SK-N-SH (cell line): ENCODE measurements around the gene RASGRP4.

Experiments used
- CTCF ChIP-seq: fragments of 200-600 bp; sonication (generic); IDR thresholded peaks from 2 replicates; pipeline ENCODE4 v1.6.1; 2017; ENCODE audit warnings: antibody characterized with exemption, mild to moderate bottlenecking, moderate library complexity
- ELF1 ChIP-seq: IDR thresholded peaks from 2 replicates; pipeline ENCODE4 v1.4.0; 2012
- EP300 ChIP-seq, 2 experiments: IDR thresholded peaks; 2 replicates each; pipeline versions ENCODE4 v1.4.0 to v1.6.1; 2012; ENCODE audit warnings: borderline replicate concordance in 1 of 2, low read depth in 1 of 2, low read length in 1 of 2
- EZH2phosphoT487 ChIP-seq: fragments of 200-600 bp; sonication (generic); IDR thresholded peaks from 2 replicates; pipeline ENCODE4 v1.6.1; 2017; ENCODE audit warnings: low read depth, mixed run types, mild to moderate bottlenecking, antibody characterized with exemption, moderate library complexity, borderline replicate concordance
- MEF2A ChIP-seq: IDR thresholded peaks from 2 replicates; pipeline ENCODE4 v1.4.0; 2012; ENCODE audit warnings: low read depth, borderline replicate concordance
- POLR2AphosphoS5 ChIP-seq: IDR thresholded peaks from 2 replicates; pipeline ENCODE4 v1.6.1; 2012; ENCODE audit warnings: low read depth, low read length
- TF ChIP-seq, protein P1 (sequence below): fragments of 150-350 bp; IDR thresholded peaks from 2 replicates; pipeline ENCODE4 v1.6.1; 2017; ENCODE audit warnings: antibody characterized with exemption, low read length, low read depth, borderline replicate concordance

DNA sequence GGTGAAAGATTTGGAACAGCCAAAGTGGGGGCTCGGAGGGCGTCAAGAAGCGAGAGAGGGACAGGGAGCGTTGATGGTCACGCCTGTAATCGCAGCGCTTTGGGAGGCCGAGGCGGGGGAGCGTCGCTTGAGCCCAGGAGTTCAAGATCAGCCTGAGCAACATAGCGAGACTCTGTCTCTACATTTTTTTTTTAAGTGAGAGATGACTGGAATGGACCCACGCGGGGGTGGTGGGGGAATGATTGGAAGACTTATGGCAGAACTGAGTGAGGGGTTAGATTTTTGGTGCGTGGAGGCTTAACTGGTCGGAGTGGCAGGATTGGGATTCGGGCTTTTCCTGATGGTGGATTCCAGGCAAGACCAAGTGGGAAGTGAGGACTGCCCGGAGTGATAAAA is 50.9 kb downstream of the RASGRP4 start:
- TF ChIP-seq EZH2phosphoT487 (no peak), CTCF (no peak), ELF1 (no peak), EP300 (IDR thresholded peaks at IDR 0.05; ENCODE audit: borderline replicate concordance in 1 of 2, low read depth in 1 of 2, low read length in 1 of 2) (no peak), POLR2AphosphoS5 (no peak), MEF2A (no peak)
- TF ChIP-seq, protein P1, sequence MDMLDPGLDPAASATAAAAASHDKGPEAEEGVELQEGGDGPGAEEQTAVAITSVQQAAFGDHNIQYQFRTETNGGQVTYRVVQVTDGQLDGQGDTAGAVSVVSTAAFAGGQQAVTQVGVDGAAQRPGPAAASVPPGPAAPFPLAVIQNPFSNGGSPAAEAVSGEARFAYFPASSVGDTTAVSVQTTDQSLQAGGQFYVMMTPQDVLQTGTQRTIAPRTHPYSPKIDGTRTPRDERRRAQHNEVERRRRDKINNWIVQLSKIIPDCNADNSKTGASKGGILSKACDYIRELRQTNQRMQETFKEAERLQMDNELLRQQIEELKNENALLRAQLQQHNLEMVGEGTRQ, result no peak
